PC-9 (cell line): ENCODE results near the gene TASOR2. TPM values are rescaled to one million over a fixed set of nuclear protein-coding genes. Genes with fewer than 3 reads are reported as not detected.

ENCODE experiments used
- BruUV-seq: library from RNA; stranded (reverse); fragments of 400-500 nt; replicated peaks from 2 replicates; lab custom pipeline; 2021; lab: Mats Ljungman, UMichigan
- CTCF ChIA-PET: fragments of 300-600 bp; sonication (Branson Sonifier 250); formaldehyde crosslinking; loops from one replicate; lab custom pipeline; 2022; ENCODE audit warnings: antibody characterized with exemption; lab: Charles Lee
- POLR2A ChIA-PET: fragments of 300-600 bp; sonication (Branson Sonifier 250); formaldehyde crosslinking; loops from one replicate; lab custom pipeline; 2022; ENCODE audit warnings: antibody characterized with exemption; ENCODE audit not compliant: unreplicated experiment; lab: Charles Lee
- DNase-seq, 2 experiments: peaks; one replicate each; pipeline versions ENCODE4 v3.0.0 to v3.0.0-alpha.2; 2015 to 2022; ENCODE audit warnings: mixed read lengths in 1 of 2
- H2AFZ ChIP-seq: fragments of 200-600 bp; sonication (generic); 2 replicates; pipeline ENCODE4 v1.8.1; 2017; ENCODE audit warnings: antibody characterized with exemption
- H3F3A ChIP-seq: fragments of 200-600 bp; sonication (generic); 2 replicates; pipeline ENCODE4 v1.8.1; 2017; ENCODE audit warnings: antibody characterized with exemption, mild to moderate bottlenecking, low read depth; ENCODE audit not compliant: insufficient read depth
- H3K27ac ChIP-seq: fragments of 200-600 bp; sonication (generic); 2 replicates; pipeline ENCODE4 v1.6.1; 2016; ENCODE audit warnings: mixed run types
- H3K27me3 ChIP-seq: fragments of 200-600 bp; sonication (generic); 2 replicates; pipeline ENCODE4 v1.6.1; 2016; ENCODE audit warnings: low read depth, mixed run types; ENCODE audit not compliant: insufficient read depth
- H3K36me3 ChIP-seq: fragments of 200-600 bp; sonication (generic); 2 replicates; pipeline ENCODE4 v1.6.1; 2016; ENCODE audit warnings: low read depth, mixed run types
- H3K4me1 ChIP-seq: fragments of 200-600 bp; sonication (generic); replicated peaks from 2 replicates; pipeline ENCODE4 v1.6.1; 2016; ENCODE audit warnings: mixed run types; ENCODE audit not compliant: insufficient read depth
- H3K4me2 ChIP-seq: fragments of 200-600 bp; sonication (generic); 2 replicates; pipeline ENCODE4 v1.6.1; 2017; ENCODE audit warnings: mixed run types
- H3K4me3 ChIP-seq: fragments of 200-600 bp; sonication (generic); 2 replicates; pipeline ENCODE4 v1.6.1; 2016; ENCODE audit warnings: mixed run types
- H3K79me2 ChIP-seq: fragments of 200-600 bp; sonication (generic); 2 replicates; pipeline ENCODE4 v1.6.1; 2017; ENCODE audit warnings: low read depth, mixed run types
- H3K9me2 ChIP-seq: fragments of 200-600 bp; sonication (generic); 2 replicates; pipeline ENCODE4 v1.8.1; 2017; ENCODE audit warnings: mild to moderate bottlenecking; ENCODE audit not compliant: insufficient read depth
- H3K9me3 ChIP-seq: fragments of 200-600 bp; sonication (generic); 2 replicates; pipeline ENCODE4 v1.8.1; 2016; ENCODE audit warnings: low read depth; ENCODE audit not compliant: insufficient read depth
- H4K20me1 ChIP-seq: fragments of 200-600 bp; sonication (generic); 2 replicates; pipeline ENCODE4 v1.8.1; 2017; ENCODE audit not compliant: insufficient read depth
- EZH2 ChIP-seq: fragments of 200-600 bp; sonication (generic); IDR thresholded peaks from 2 replicates; pipeline ENCODE4 v1.8.0; 2017; ENCODE audit warnings: antibody characterized with exemption, low read depth
- intact Hi-C: fragments of 100-400 bp; cut with micrococcal nuclease; formaldehyde crosslinking; loops from one replicate; pipeline ENCODE4 v1.10.0; 2022; ENCODE audit not compliant: unreplicated experiment
- total RNA-seq: library from RNA; stranded (reverse); gene quantifications from 2 replicates; pipeline ENCODE4 v1.2.3, GENCODE V29; 2021
- TF ChIP-seq, protein P1 (sequence below): fragments of 200-600 bp; sonication (generic); conservative IDR thresholded peaks from 2 replicates; pipeline ENCODE4 v1.6.1; 2017; ENCODE audit warnings: mixed run types, antibody characterized with exemption, mild to moderate bottlenecking, moderate library complexity

The TASOR2 gene
- total RNA-seq, 1 experiment from 2014 or later, result 60.7 TPM

DNA sequence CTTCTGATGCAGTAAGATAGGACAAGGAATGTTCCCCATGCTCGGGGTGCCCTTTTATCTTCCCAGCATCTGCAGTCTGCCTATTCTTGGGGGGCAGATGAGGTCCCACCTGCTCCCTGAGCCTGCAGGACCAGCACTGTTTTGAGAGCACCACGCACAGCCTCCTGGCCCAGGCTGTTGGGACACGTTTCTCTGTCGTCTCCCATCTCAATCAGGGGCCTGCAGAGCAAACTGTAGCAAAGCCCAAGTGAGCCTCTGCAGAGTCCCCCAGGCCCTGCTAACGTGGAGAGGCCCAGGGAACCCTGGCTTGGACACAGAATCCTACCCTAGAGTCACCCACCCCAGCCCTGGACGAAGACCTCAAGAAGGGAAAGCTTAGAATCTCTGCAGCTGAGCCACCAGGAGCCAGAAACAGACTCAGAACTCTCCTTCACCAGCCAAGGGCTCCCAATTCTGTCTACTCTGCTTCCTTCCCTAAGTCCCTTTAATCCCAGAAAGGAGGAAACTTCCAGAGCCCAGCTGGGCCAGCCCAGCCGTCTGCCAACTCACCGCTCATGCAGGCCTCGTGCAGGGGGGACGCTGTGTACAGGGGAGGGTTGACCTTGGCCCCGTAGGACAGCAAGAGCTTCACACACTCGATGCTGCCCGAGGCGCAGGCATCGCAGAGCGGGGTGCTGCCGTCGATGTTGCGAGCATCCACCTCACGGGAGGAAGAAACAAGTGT, 33.8 kb upstream of the TASOR2 start:
- H4K20me1 ChIP-seq, result no peaks in the 10 kb centered on the region
- no peak overlapping the region for H3K4me2 ChIP-seq
- no peaks in the 10 kb centered on the region for H3K9me2 ChIP-seq
- no peak overlapping the region for H3K4me3 ChIP-seq
- no peak overlapping the region for H3K27ac ChIP-seq
- H3K9me3 ChIP-seq, result no peaks in the 10 kb centered on the region
- ChIA-PET CTCF (no interaction called here), POLR2A (interaction anchor here (0.5 kb wide), 1 partner anchor 226 kb away, joined by 5 read pairs; no protein-coding TSS in a partner anchor)
- H3K27me3 ChIP-seq, result no peaks in the 10 kb centered on the region
- no peaks in the 10 kb centered on the region for H3K79me2 ChIP-seq
- no peaks in the 10 kb centered on the region for H3F3A ChIP-seq
- no peak for DNase-seq
- no peak overlapping the region for H2AFZ ChIP-seq
- no peaks in the 10 kb centered on the region for H3K36me3 ChIP-seq
- no peak for TF ChIP-seq EZH2
- BruUV-seq, result no TSS peak
- no peaks in the 10 kb centered on the region for H3K4me1 ChIP-seq
- intact Hi-C loops, result no loop called here

DNA sequence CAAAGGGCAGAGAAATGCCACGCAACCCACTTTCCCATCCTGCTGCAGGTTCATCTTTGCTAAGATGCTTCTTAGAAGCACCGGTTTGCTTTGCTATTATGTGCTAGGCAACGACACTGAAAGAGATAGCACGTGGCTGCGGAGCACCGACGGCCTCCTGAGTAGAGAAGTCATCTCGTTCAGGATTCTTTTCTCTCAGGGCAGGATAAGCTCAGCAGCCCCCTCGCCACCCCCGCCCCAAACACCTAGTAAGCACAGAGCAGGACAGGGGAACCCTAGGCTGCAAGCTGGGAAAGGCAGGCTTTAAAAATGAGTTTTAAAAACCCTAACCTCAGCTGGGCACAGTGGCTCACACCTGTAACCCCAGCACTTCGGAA, 33.3 kb upstream of the TASOR2 start:
- Histone ChIP-seq H3K9me3 (no peaks in the 10 kb centered on the region), H4K20me1 (no peaks in the 10 kb centered on the region), H3F3A (no peaks in the 10 kb centered on the region), H3K4me2 (no peak overlapping the region), H3K27ac (no peak overlapping the region), H2AFZ (no peak overlapping the region), H3K36me3 (no peaks in the 10 kb centered on the region), H3K27me3 (no peaks in the 10 kb centered on the region), H3K4me3 (no peak overlapping the region), H3K79me2 (no peaks in the 10 kb centered on the region), H3K4me1 (no peaks in the 10 kb centered on the region), H3K9me2 (no peaks in the 10 kb centered on the region)
- intact Hi-C loops, result no loop called here
- POLR2A ChIA-PET, result interaction anchor here (0.5 kb wide), 1 partner anchor 226 kb away, joined by 5 read pairs; no protein-coding TSS in a partner anchor
- DNase-seq, result no peak
- CTCF ChIA-PET, result no interaction called here
- no peak for TF ChIP-seq EZH2
- TF ChIP-seq, protein P1, sequence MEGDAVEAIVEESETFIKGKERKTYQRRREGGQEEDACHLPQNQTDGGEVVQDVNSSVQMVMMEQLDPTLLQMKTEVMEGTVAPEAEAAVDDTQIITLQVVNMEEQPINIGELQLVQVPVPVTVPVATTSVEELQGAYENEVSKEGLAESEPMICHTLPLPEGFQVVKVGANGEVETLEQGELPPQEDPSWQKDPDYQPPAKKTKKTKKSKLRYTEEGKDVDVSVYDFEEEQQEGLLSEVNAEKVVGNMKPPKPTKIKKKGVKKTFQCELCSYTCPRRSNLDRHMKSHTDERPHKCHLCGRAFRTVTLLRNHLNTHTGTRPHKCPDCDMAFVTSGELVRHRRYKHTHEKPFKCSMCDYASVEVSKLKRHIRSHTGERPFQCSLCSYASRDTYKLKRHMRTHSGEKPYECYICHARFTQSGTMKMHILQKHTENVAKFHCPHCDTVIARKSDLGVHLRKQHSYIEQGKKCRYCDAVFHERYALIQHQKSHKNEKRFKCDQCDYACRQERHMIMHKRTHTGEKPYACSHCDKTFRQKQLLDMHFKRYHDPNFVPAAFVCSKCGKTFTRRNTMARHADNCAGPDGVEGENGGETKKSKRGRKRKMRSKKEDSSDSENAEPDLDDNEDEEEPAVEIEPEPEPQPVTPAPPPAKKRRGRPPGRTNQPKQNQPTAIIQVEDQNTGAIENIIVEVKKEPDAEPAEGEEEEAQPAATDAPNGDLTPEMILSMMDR, result no peak
- no TSS peak for BruUV-seq

DNA sequence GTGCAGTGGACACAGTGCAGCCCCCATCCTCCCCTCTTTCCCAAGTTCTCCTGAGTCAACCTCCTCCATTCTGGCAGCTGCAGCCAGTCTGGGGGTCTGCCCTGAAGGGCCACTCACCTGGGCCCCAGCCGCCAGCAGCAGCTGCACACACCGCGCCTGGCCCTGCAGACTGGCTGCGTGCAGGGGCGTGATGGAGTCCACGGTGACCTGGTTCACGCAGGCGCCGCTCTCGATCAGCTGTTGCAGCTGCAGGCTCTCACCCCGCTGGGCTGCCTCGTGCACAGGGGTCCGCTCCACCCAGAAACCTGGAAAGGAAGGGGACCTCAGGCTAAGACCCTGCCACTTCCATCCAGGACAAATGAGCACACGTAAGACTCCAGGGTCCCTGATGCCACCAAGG, 31.9 kb upstream of the TASOR2 start:
- Histone ChIP-seq H3K4me3 (no peak overlapping the region), H3K4me1 (no peaks in the 10 kb centered on the region), H4K20me1 (no peaks in the 10 kb centered on the region), H3F3A (no peaks in the 10 kb centered on the region), H2AFZ (no peak overlapping the region), H3K27me3 (no peaks in the 10 kb centered on the region), H3K79me2 (peaks cover 8% of the 10 kb centered on the region; the same call in 1 of the 2 replicates), H3K9me3 (no peaks in the 10 kb centered on the region), H3K36me3 (no peaks in the 10 kb centered on the region), H3K27ac (no peak overlapping the region), H3K4me2 (no peak overlapping the region), H3K9me2 (no peaks in the 10 kb centered on the region)
- TF ChIP-seq, protein P1, result no peak
- no peak for TF ChIP-seq EZH2
- no TSS peak for BruUV-seq
- no peak for DNase-seq
- ChIA-PET POLR2A (no interaction called here), CTCF (no interaction called here)
- intact Hi-C loops, result no loop called here
